H1 (cell line): ENCODE measurements around the gene ENTPD5.
"Not testable (repeated sequence)": the region's sequence is repeated elsewhere in the genome, so short reads cannot be mapped to it uniquely, and the experiment has no call there.

Experiments
- GABPA ChIP-seq: IDR thresholded peaks from 2 replicates; pipeline ENCODE4 v1.6.1; 2011; ENCODE audit warnings: mild to moderate bottlenecking, low read length, moderate library complexity, borderline replicate concordance; ENCODE audit not compliant: insufficient read depth
- POLR2A ChIP-seq, 2 experiments: IDR thresholded peaks; 1 replicate in 1 of 2; 2 replicates in 1 of 2; pipeline ENCODE4 v1.6.1; 2011; ENCODE audit warnings: low read depth in 2 of 2, low read length in 2 of 2, mild to moderate bottlenecking in 2 of 2; ENCODE audit errors: control extremely low read depth in 1 of 2
- RAD21 ChIP-seq, 2 experiments: IDR thresholded peaks in 1 of 2; conservative IDR thresholded peaks in 1 of 2; 2 replicates each; pipeline ENCODE4 v1.6.1; 2011; ENCODE audit warnings: low read depth in 2 of 2, low read length in 2 of 2, improper control_type of control experiment in 1 of 2, inconsistent platforms in 1 of 2, mild to moderate bottlenecking in 1 of 2, moderate library complexity in 1 of 2
- RFX5 ChIP-seq: IDR thresholded peaks from 2 replicates; pipeline ENCODE4 v1.6.1; 2011; ENCODE audit warnings: low read depth, low read length, improper control_type of control experiment, borderline replicate concordance
- TF ChIP-seq, protein P1 (sequence below), 3 experiments: IDR thresholded peaks; 1 replicate in 2 of 3; 2 replicates in 1 of 3; pipeline versions ENCODE4 v1.5.1 to v1.6.1; 2011; ENCODE audit warnings: low read length in 3 of 3, mild to moderate bottlenecking in 3 of 3, inconsistent platforms in 2 of 3, low read depth in 1 of 3, moderate library complexity in 1 of 3; ENCODE audit not compliant: insufficient read depth in 1 of 3; ENCODE audit errors: control extremely low read depth in 1 of 3

DNA sequence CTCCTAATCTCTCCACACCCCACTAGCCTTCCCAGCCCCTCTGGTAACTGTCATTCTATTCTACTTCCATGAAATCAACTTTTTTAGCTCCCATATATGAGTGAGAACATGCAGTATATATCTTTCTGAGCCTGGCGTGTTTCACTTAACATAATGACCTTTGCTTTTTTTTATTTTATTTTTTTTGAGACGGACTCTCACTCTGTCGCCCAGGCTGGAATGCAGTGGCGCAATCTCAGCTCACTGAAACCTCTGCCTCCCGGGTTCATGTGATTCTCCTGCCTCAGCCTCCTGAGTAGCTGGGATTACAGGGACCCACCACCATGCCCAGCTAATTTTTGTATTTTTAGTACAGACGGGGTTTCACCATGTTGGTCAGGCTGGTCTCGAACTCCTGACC is 30.4 kb downstream of the ENTPD5 start:
- TF ChIP-seq GABPA; RAD21 (IDR thresholded peaks at IDR 0.05 in 1 of 2, conservative IDR thresholded peaks at IDR 0.05 in 1 of 2; ENCODE audit: low read depth in 2 of 2, low read length in 2 of 2); RFX5; POLR2A (IDR thresholded peaks at IDR 0.05; ENCODE audit: control extremely low read depth in 1 of 2, low read depth in 2 of 2, low read length in 2 of 2): not testable (repeated sequence)
- TF ChIP-seq, protein P1, sequence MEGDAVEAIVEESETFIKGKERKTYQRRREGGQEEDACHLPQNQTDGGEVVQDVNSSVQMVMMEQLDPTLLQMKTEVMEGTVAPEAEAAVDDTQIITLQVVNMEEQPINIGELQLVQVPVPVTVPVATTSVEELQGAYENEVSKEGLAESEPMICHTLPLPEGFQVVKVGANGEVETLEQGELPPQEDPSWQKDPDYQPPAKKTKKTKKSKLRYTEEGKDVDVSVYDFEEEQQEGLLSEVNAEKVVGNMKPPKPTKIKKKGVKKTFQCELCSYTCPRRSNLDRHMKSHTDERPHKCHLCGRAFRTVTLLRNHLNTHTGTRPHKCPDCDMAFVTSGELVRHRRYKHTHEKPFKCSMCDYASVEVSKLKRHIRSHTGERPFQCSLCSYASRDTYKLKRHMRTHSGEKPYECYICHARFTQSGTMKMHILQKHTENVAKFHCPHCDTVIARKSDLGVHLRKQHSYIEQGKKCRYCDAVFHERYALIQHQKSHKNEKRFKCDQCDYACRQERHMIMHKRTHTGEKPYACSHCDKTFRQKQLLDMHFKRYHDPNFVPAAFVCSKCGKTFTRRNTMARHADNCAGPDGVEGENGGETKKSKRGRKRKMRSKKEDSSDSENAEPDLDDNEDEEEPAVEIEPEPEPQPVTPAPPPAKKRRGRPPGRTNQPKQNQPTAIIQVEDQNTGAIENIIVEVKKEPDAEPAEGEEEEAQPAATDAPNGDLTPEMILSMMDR (IDR thresholded peaks at IDR 0.05; ENCODE audit: control extremely low read depth in 1 of 3, insufficient read depth in 1 of 3, low read depth in 1 of 3, low read length in 3 of 3), result not testable (repeated sequence)
